ENCODE results near the gene CDK8.

CDK8 gene

GRCh38 chr13:26372747-26373146 lies 118.8 kb downstream of the CDK8 start:
- peaks cover 5% of the 10 kb centered on the region for H3K36me3 Mint-ChIP-seq
- peaks cover 22% of the 10 kb centered on the region for H3K4me1 Mint-ChIP-seq (ENCODE audit: low read depth)
- no peaks in the 10 kb centered on the region for H3K9me3 Mint-ChIP-seq (ENCODE audit: low read depth)
- no peaks in the 10 kb centered on the region for H3K27me3 Mint-ChIP-seq
- peak overlapping the region; percentile 2 for H3K4me3 Mint-ChIP-seq
- peak overlapping the region; percentile 55 for H3K27ac Mint-ChIP-seq

GRCh38 chr13:26376430-26376829 lies 122.5 kb downstream of the CDK8 start:
- Mint-ChIP-seq H3K27ac (no peak overlapping the region), H3K4me3 (no peak overlapping the region), H3K4me1 (ENCODE audit: low read depth) (peaks cover 23% of the 10 kb centered on the region), H3K27me3 (no peaks in the 10 kb centered on the region), H3K36me3 (no peaks in the 10 kb centered on the region), H3K9me3 (ENCODE audit: low read depth) (no peaks in the 10 kb centered on the region)

- Mint-ChIP-seq H3K36me3 (no peaks in the 10 kb centered on the region), H3K9me3 (ENCODE audit: low read depth) (no peaks in the 10 kb centered on the region), H3K4me1 (ENCODE audit: low read depth) (peaks cover 25% of the 10 kb centered on the region), H3K27me3 (no peaks in the 10 kb centered on the region), H3K27ac (no peak overlapping the region), H3K4me3 (no peak overlapping the region)
These were observed 123.1 kb downstream of the CDK8 start for GRCh38 chr13:26377038-26377437.

- H3K9me3 Mint-ChIP-seq (ENCODE audit: low read depth), result no peaks in the 10 kb centered on the region
- H3K27ac Mint-ChIP-seq, result no peak overlapping the region
- no peaks in the 10 kb centered on the region for H3K27me3 Mint-ChIP-seq
- no peak overlapping the region for H3K4me3 Mint-ChIP-seq
- H3K36me3 Mint-ChIP-seq, result no peaks in the 10 kb centered on the region
- peaks cover 16% of the 10 kb centered on the region for H3K4me1 Mint-ChIP-seq (ENCODE audit: low read depth)
These were observed 124.2 kb downstream of the CDK8 start for GRCh38 chr13:26378116-26378515.

- peaks cover 15% of the 10 kb centered on the region for H3K4me1 Mint-ChIP-seq (ENCODE audit: low read depth)
- H3K4me3 Mint-ChIP-seq, result no peak overlapping the region
- no peaks in the 10 kb centered on the region for H3K27me3 Mint-ChIP-seq
- no peaks in the 10 kb centered on the region for H3K9me3 Mint-ChIP-seq (ENCODE audit: low read depth)
- no peak overlapping the region for H3K27ac Mint-ChIP-seq
- peaks cover 2% of the 10 kb centered on the region for H3K36me3 Mint-ChIP-seq
These were observed 125.9 kb downstream of the CDK8 start for GRCh38 chr13:26379831-26380230.

- Mint-ChIP-seq H3K9me3 (ENCODE audit: low read depth) (no peaks in the 10 kb centered on the region), H3K27ac (no peak overlapping the region), H3K36me3 (peaks cover 3% of the 10 kb centered on the region), H3K4me1 (ENCODE audit: low read depth) (peaks cover 13% of the 10 kb centered on the region), H3K4me3 (no peak overlapping the region), H3K27me3 (no peaks in the 10 kb centered on the region)
These were observed 127.0 kb downstream of the CDK8 start for GRCh38 chr13:26380930-26381329.

GRCh38 chr13:26382366-26382765 lies 128.4 kb downstream of the CDK8 start:
- H3K27ac Mint-ChIP-seq, result no peak overlapping the region
- no peaks in the 10 kb centered on the region for H3K27me3 Mint-ChIP-seq
- no peaks in the 10 kb centered on the region for H3K9me3 Mint-ChIP-seq (ENCODE audit: low read depth)
- peaks cover 9% of the 10 kb centered on the region for H3K36me3 Mint-ChIP-seq
- H3K4me1 Mint-ChIP-seq (ENCODE audit: low read depth), result peaks cover 12% of the 10 kb centered on the region
- H3K4me3 Mint-ChIP-seq, result no peak overlapping the region

GRCh38 chr13:26382835-26383234 lies 128.9 kb downstream of the CDK8 start:
- H3K4me3 Mint-ChIP-seq, result no peak overlapping the region
- no peak overlapping the region for H3K27ac Mint-ChIP-seq
- peaks cover 12% of the 10 kb centered on the region for H3K36me3 Mint-ChIP-seq
- H3K27me3 Mint-ChIP-seq, result no peaks in the 10 kb centered on the region
- H3K4me1 Mint-ChIP-seq (ENCODE audit: low read depth), result peaks cover 12% of the 10 kb centered on the region
- no peaks in the 10 kb centered on the region for H3K9me3 Mint-ChIP-seq (ENCODE audit: low read depth)

GRCh38 chr13:26384587-26384986 lies 130.7 kb downstream of the CDK8 start:
- Mint-ChIP-seq H3K4me3 (no peak overlapping the region), H3K9me3 (ENCODE audit: low read depth) (no peaks in the 10 kb centered on the region)

GRCh38 chr13:26386026-26386425 lies 132.1 kb downstream of the CDK8 start:
- peaks cover 18% of the 10 kb centered on the region for H3K36me3 Mint-ChIP-seq
- no peaks in the 10 kb centered on the region for H3K27me3 Mint-ChIP-seq
- peaks cover 8% of the 10 kb centered on the region for H3K4me1 Mint-ChIP-seq (ENCODE audit: low read depth)
- no peak overlapping the region for H3K4me3 Mint-ChIP-seq
- no peak overlapping the region for H3K27ac Mint-ChIP-seq
- no peaks in the 10 kb centered on the region for H3K9me3 Mint-ChIP-seq (ENCODE audit: low read depth)

More at GRCh38 chr13:26384587-26384986, 130.7 kb downstream of the CDK8 start:
- H3K27ac Mint-ChIP-seq, result no peak overlapping the region
- H3K36me3 Mint-ChIP-seq, result peaks cover 14% of the 10 kb centered on the region
- H3K27me3 Mint-ChIP-seq, result no peaks in the 10 kb centered on the region
- H3K4me1 Mint-ChIP-seq (ENCODE audit: low read depth), result peaks cover 12% of the 10 kb centered on the region

- no peaks in the 10 kb centered on the region for H3K9me3 Mint-ChIP-seq (ENCODE audit: low read depth)
- peaks cover 19% of the 10 kb centered on the region for H3K36me3 Mint-ChIP-seq
- no peak overlapping the region for H3K27ac Mint-ChIP-seq
- no peak overlapping the region for H3K4me3 Mint-ChIP-seq
- no peaks in the 10 kb centered on the region for H3K4me1 Mint-ChIP-seq (ENCODE audit: low read depth)
- H3K27me3 Mint-ChIP-seq, result no peaks in the 10 kb centered on the region
These were observed 136.3 kb downstream of the CDK8 start for GRCh38 chr13:26390203-26390602.

GRCh38 chr13:26400545-26400944 lies 146.6 kb downstream of the CDK8 start:
- H3K27ac Mint-ChIP-seq, result no peak overlapping the region

GRCh38 chr13:26401069-26401468 lies 147.1 kb downstream of the CDK8 start:
- Mint-ChIP-seq H3K9me3 (ENCODE audit: low read depth) (no peaks in the 10 kb centered on the region), H3K4me1 (ENCODE audit: low read depth) (no peaks in the 10 kb centered on the region), H3K36me3 (peaks cover 10% of the 10 kb centered on the region), H3K27me3 (no peaks in the 10 kb centered on the region), H3K27ac (no peak overlapping the region), H3K4me3 (no peak overlapping the region)

More at GRCh38 chr13:26400545-26400944, 146.6 kb downstream of the CDK8 start:
- no peak overlapping the region for H3K4me3 Mint-ChIP-seq
- H3K27me3 Mint-ChIP-seq, result no peaks in the 10 kb centered on the region
- no peaks in the 10 kb centered on the region for H3K9me3 Mint-ChIP-seq (ENCODE audit: low read depth)
- H3K36me3 Mint-ChIP-seq, result peaks cover 8% of the 10 kb centered on the region
- H3K4me1 Mint-ChIP-seq (ENCODE audit: low read depth), result no peaks in the 10 kb centered on the region

GRCh38 chr13:26401578-26402021 lies 147.7 kb downstream of the CDK8 start:
- Mint-ChIP-seq H3K9me3 (ENCODE audit: low read depth) (no peaks in the 10 kb centered on the region), H3K27me3 (no peaks in the 10 kb centered on the region), H3K27ac (no peak overlapping the region), H3K4me3 (no peak overlapping the region), H3K4me1 (ENCODE audit: low read depth) (no peaks in the 10 kb centered on the region), H3K36me3 (peaks cover 15% of the 10 kb centered on the region)

- Mint-ChIP-seq H3K9me3 (ENCODE audit: low read depth) (no peaks in the 10 kb centered on the region), H3K4me3 (no peak overlapping the region), H3K36me3 (peaks cover 10% of the 10 kb centered on the region), H3K27ac (no peak overlapping the region), H3K27me3 (no peaks in the 10 kb centered on the region), H3K4me1 (ENCODE audit: low read depth) (no peaks in the 10 kb centered on the region)
These were observed 152.9 kb downstream of the CDK8 start for GRCh38 chr13:26406791-26407190.

GRCh38 chr13:26411206-26411605 lies 157.3 kb downstream of the CDK8 start:
- peaks cover 7% of the 10 kb centered on the region for H3K36me3 Mint-ChIP-seq
- H3K4me3 Mint-ChIP-seq, result no peak overlapping the region
- H3K27ac Mint-ChIP-seq, result no peak overlapping the region
- peaks cover 13% of the 10 kb centered on the region for H3K9me3 Mint-ChIP-seq (ENCODE audit: low read depth)
- H3K4me1 Mint-ChIP-seq (ENCODE audit: low read depth), result no peaks in the 10 kb centered on the region
- H3K27me3 Mint-ChIP-seq, result no peaks in the 10 kb centered on the region
